Effector memory CD8-positive, alpha-beta T cell (primary cell): ENCODE measurements around the gene CRYAA.
"Not testable (repeated sequence)": the region's sequence is repeated elsewhere in the genome, so short reads cannot be mapped to it uniquely, and the experiment has no call there.

Source experiments
- ATAC-seq: fragments of 150-1000 bp; cut with Tn5 transposase; replicated peaks from 2 replicates; pipeline ENCODE4 v1.10.0; 2021; ENCODE audit warnings: mild to moderate bottlenecking, moderate library complexity
- DNase-seq, 3 experiments: peaks; one replicate each; pipeline ENCODE4 v3.0.0; 2021
- H3K27ac Mint-ChIP-seq, 2 donors: one replicate each; pipeline ENCODE4 v1.8.0; 2022; ENCODE audit warnings: mild to moderate bottlenecking in 2 of 2, mixed read lengths in 2 of 2, moderate library complexity in 2 of 2
- H3K27me3 Mint-ChIP-seq, 2 donors: one replicate each; pipeline ENCODE4 v1.8.0; 2022; ENCODE audit warnings: mixed read lengths in 2 of 2
- H3K36me3 Mint-ChIP-seq: one replicate; pipeline ENCODE4 v1.8.0; 2022; ENCODE audit warnings: mild to moderate bottlenecking, moderate library complexity, mixed read lengths; ENCODE audit not compliant: insufficient read depth
- H3K4me1 Mint-ChIP-seq, 2 donors: one replicate each; pipeline ENCODE4 v1.8.0; 2022; ENCODE audit warnings: low read depth in 2 of 2, mixed read lengths in 2 of 2
- H3K4me3 Mint-ChIP-seq, 2 donors: one replicate each; pipeline ENCODE4 v1.8.0; 2022; ENCODE audit warnings: mild to moderate bottlenecking in 2 of 2, mixed read lengths in 2 of 2, moderate library complexity in 2 of 2
- H3K9me3 Mint-ChIP-seq, 2 donors: one replicate each; pipeline ENCODE4 v1.8.0; 2022; ENCODE audit warnings: mixed read lengths in 2 of 2

Gene CRYAA

DNA sequence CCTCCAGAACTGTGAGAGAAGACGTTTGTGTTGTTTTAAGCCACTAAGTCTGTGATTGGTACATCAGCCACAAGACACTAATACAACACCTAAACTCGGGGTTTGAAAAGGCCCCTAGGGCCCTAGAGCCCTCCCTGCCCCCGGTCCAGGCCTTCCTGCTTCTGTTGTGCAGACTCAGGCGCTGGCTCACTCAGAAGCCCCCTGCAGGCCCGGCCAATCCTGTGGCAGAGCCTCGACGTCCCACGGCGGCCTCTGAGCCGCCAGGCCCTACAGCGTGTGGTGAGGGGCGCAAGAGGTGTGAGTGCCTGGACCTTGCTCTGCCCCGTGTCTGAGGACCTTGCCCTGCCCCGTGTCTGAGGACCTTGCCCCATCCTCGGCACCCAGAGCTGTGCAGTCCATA is 3.1 kb upstream of the CRYAA start:
- H3K27me3 Mint-ChIP-seq, H3K4me1 Mint-ChIP-seq, H3K9me3 Mint-ChIP-seq, H3K36me3 Mint-ChIP-seq, H3K4me3 Mint-ChIP-seq, ATAC-seq, H3K27ac Mint-ChIP-seq, DNase-seq: not testable (repeated sequence)

DNA sequence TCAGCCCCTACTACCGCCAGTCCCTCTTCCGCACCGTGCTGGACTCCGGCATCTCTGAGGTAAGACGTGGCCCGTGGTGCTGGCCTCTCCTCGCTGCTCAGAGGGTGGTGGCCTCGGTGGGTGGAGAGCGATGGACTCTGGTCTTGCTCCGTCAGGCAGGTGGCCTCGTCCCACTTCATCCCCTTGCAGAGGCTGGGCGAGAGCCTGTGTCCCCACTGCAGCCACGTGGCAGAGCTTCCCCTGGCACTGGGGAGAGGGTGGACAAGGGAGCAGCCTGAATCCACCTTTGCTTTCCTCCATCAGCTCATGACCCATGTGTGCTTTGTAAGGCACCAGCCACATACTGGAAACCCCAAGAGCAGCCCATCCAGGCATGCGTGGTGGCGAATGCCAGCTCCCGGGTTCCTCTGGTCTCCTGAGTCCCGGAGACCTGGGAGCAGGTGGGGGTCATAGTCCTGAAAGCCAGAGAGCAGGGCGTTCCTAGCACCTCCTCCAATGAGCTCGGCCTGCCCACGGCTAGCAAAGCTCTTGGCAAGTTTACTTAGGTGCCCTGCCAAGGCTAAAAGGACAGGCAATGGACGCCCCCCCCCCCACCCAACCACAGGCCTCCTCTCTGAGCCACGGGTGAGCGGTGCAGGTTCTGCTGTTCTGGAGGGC is 550 bp downstream of the CRYAA start:
- not testable (repeated sequence) for H3K4me1 Mint-ChIP-seq, H3K4me3 Mint-ChIP-seq, H3K27me3 Mint-ChIP-seq, H3K27ac Mint-ChIP-seq, H3K36me3 Mint-ChIP-seq, H3K9me3 Mint-ChIP-seq, ATAC-seq, DNase-seq

DNA sequence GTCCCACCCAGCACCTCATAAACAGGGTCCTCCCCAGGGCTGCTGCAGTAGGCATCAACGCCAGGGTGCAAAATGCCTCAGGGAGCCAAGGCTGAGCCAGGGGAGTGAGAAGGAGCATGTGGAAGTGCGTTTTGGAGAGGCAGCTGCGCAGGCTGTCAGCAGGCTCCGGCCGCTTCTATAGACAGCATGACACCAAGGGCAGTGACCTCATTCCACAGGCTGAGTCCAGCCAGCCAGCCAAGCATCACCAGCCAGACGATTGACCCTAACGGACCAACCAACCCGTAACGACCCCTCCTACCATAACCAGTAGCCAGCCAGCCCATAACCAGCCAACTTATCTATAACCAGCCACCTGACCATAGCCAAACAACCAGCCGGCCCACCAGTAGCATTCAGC is 1.1 kb downstream of the CRYAA start:
- H3K4me3 Mint-ChIP-seq, ATAC-seq, H3K36me3 Mint-ChIP-seq, H3K27me3 Mint-ChIP-seq, DNase-seq, H3K9me3 Mint-ChIP-seq, H3K27ac Mint-ChIP-seq, H3K4me1 Mint-ChIP-seq: not testable (repeated sequence)

DNA sequence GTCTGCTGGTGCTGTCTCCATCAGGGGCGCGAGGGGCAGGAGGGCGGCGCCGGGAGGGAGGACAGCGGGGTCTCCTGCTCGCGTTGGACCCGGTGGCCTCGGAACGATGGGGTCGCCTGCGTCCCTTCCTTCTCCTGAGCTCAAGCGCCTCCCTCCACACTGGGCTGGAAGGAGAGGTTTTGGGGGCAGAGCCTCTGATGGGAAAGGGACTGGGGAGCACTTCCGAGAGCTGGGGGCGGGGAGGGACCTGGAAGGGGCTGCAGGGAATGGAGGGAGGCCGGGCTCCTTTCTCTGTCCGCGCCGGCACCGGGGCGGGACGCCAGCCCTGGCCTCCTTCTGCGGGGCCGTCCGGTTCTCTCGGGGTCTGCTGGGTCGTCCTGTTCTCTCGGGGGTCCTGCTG is 4.0 kb downstream of the CRYAA start:
- not testable (repeated sequence) for H3K4me1 Mint-ChIP-seq, H3K27me3 Mint-ChIP-seq, DNase-seq, H3K36me3 Mint-ChIP-seq, H3K4me3 Mint-ChIP-seq, H3K9me3 Mint-ChIP-seq, ATAC-seq, H3K27ac Mint-ChIP-seq

DNA sequence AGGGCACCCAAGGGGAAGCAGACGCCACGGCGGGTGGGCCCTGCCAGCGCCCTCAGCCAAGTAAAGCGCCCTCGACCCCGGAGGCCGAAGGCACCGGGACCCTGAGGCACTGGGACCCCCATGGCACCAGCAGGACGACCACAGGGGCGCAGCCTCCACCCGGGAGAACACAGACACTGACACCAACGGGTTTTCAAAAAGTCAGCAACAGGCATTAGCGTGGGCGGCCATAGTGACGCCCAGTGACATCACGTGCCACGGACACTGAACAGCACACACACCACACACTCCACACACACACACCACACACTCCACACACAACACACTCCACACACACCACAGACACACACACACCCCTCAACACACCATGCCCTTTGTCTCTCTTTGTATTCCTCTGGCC is 4.6 kb downstream of the CRYAA start:
- H3K4me3 Mint-ChIP-seq, H3K27ac Mint-ChIP-seq, DNase-seq, H3K9me3 Mint-ChIP-seq, H3K4me1 Mint-ChIP-seq, H3K27me3 Mint-ChIP-seq, ATAC-seq, H3K36me3 Mint-ChIP-seq: not testable (repeated sequence)

DNA sequence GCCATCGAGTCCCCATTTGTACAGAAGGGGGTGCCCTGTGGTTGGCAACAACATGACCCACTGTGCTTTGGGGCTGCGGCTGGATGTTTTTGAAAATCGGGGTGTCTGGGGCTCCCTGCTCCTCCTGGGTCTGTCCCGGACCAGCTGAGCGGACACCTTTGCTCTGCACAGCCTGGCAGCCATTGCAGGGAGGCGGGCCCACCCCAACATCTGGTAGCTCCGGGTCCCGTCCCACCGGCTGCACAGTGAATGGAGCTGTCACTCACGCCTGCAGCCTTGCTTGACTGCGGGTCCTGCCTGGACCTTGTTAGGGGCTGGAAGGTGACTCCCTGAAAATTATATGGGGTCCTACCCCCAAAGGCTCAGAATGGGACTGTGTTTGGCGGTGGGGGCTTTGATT is 5.1 kb downstream of the CRYAA start:
- not testable (repeated sequence) for DNase-seq, H3K36me3 Mint-ChIP-seq, H3K27ac Mint-ChIP-seq, H3K9me3 Mint-ChIP-seq, H3K4me1 Mint-ChIP-seq, H3K27me3 Mint-ChIP-seq, ATAC-seq, H3K4me3 Mint-ChIP-seq

DNA sequence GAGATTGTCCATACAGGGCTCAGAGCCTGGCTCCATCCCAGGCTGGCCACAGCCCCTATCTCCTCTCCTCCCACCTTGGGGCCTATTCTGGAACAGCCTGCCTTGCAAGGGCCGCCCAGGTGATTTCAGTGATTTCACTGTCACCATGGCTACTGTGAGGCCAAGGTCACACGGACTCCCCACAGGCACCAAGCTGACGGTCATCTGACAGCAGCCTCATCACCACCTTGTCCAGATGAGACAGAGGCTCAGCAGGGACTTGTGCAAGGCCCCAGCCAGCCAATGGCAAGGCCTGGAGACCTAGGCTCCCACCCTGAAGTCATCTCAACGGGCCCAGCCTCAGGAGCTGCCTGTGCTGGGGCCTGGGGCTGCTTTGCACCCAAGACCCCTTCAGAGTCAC is 6.2 kb downstream of the CRYAA start:
- not testable (repeated sequence) for DNase-seq, H3K27ac Mint-ChIP-seq, H3K4me3 Mint-ChIP-seq, H3K9me3 Mint-ChIP-seq, H3K27me3 Mint-ChIP-seq, H3K4me1 Mint-ChIP-seq, ATAC-seq, H3K36me3 Mint-ChIP-seq

DNA sequence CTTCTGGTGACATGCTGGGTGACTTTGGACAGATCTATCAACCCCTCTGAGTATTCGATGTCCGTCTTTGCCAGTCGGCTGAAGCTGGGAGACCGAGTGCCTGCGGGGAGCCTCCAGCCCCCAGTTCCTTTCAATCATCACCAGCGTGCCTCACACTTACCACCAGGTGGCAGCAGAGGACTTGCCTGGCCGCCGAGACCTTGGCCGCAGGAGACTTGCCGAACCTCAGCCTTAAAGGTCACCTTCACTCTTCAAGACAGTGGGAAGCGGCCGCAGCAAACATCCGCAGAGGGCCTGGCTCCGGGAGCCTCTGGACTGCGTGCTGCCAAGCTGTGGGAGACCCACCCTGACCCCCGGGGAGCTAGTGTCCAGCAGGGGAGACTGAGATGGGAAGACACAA is 7.8 kb downstream of the CRYAA start:
- H3K9me3 Mint-ChIP-seq, H3K27me3 Mint-ChIP-seq, H3K4me3 Mint-ChIP-seq, H3K27ac Mint-ChIP-seq, DNase-seq, H3K36me3 Mint-ChIP-seq, H3K4me1 Mint-ChIP-seq: not testable (repeated sequence)
- ATAC-seq, result peak; percentile 57

DNA sequence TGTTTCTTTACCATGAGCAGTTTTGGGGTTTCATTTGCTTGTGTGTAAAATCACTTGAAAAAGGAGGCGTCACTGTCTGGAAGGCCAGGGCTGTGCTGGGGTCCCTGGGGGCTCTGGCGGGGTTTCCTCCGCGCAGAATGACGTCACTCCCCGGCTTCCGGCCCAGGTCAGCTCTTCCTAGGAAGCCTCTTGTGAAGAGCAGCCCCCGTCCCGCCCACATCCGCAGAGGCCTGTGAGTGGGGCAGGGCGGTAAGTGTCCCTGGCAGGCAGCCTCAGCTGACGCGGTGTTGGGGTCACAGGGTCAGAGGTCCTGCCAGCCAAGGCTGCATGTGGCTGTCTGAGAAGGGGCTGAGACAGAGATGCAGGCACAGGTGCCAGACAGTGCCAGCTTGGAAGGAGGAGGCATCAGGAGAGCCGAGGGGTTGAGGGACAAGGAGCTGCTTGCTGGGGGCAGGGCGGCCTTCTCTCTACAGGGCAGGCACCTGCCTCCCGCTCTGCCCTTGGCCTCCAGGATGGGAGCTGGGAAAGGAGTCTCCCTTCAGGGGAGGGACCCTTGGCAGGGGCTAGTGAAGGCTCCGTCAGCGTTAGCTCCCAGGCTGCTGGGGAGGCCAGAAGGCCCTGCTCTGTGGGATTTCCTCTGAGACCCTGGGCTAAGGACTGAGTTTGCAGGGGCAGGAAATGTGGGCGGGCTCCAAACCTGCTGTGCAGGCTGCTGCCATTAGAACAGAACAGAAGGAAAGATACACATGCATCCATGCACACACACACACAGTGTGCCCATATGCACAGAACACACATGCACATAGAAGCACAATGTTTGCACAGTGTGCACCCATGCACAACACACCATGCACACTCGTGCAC is 8.5 kb downstream of the CRYAA start:
- not testable (repeated sequence) for H3K9me3 Mint-ChIP-seq, DNase-seq, H3K4me1 Mint-ChIP-seq, H3K27me3 Mint-ChIP-seq, H3K27ac Mint-ChIP-seq, H3K36me3 Mint-ChIP-seq, H3K4me3 Mint-ChIP-seq
- peak; percentile 87 for ATAC-seq

DNA sequence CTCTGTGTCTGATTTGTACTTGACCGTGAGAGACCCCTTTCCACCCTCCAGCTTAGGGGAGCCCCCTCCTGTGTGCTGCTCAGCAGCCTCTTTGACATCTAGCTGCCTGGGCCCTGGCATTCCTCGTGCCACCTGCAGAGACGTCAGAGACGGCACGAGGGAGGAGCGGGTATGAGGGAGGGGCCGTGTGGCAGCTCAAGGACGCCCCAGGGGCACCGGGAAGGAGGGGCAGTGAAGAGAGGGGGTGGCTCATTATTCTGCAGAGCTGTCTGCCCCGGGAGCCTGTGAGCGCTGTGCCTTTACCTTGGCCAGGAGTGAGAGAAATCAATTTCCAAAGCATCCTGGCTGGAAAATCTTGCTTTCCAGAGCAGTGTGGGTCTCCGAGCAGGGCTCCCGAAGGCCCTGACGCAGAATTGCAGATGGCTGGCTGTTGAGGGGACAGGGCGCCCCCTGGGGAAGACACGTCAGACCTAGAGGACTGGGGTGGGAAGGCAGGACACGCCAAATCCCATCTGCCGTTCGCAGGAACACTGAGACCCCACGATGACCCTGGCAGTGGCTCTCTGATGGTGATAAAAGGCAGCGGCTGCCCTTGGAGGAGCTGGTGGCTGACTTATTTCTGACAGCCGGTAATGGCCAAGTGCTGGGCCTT is 9.5 kb downstream of the CRYAA start:
- not testable (repeated sequence) for H3K9me3 Mint-ChIP-seq

DNA sequence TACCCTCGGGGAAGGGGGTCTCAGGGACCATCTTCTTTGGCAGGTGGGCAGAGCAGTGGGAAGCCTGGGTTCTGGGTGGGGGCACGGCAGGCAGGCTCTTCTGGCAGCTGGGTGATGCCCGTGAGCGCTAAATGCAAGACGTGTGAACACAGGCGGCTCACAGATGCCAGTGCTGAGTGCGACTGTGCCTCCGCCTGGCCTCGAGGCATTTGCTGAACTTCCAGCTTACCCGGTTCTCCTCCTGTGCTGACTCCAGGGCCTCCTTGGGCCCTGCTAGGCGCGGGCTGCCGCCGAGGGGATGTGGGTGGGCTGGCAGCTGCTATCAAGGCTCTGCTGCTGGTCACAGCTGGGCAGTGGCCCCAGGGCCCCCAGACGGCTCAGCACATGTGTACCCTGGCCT is 12.2 kb downstream of the CRYAA start:
- ATAC-seq, H3K4me1 Mint-ChIP-seq, H3K27me3 Mint-ChIP-seq, H3K9me3 Mint-ChIP-seq, DNase-seq, H3K36me3 Mint-ChIP-seq, H3K27ac Mint-ChIP-seq, H3K4me3 Mint-ChIP-seq: not testable (repeated sequence)

More for the DNA sequence above, 9.5 kb downstream of the CRYAA start:
- not testable (repeated sequence) for H3K4me1 Mint-ChIP-seq, DNase-seq, H3K4me3 Mint-ChIP-seq, ATAC-seq, H3K27me3 Mint-ChIP-seq, H3K36me3 Mint-ChIP-seq, H3K27ac Mint-ChIP-seq

DNA sequence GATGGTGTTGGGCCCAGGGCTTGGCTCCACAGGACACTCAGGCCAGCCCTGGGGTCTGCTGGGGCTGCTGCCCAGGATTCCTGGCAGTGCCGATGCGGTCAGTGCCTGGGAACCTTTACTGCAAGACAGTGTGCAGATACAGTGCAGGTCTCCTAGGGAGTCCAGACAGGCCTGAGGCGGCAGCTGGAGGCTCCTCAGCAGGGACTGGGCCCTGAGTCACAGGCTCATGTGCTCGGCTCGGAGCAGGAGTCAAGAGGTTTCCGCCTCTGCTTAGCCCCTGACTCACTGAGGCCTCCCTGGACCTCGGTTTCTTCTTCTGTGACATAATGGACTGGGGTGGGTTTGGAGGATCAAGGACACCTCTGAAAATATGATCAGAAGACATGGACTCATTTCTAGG is 18.5 kb downstream of the CRYAA start:
- H3K4me3 Mint-ChIP-seq, ATAC-seq, H3K27ac Mint-ChIP-seq, H3K4me1 Mint-ChIP-seq, H3K36me3 Mint-ChIP-seq, H3K9me3 Mint-ChIP-seq, DNase-seq: not testable (repeated sequence)
- H3K27me3 Mint-ChIP-seq, result peaks cover 15 to 24% of the 10 kb centered on the region in 2 donors

DNA sequence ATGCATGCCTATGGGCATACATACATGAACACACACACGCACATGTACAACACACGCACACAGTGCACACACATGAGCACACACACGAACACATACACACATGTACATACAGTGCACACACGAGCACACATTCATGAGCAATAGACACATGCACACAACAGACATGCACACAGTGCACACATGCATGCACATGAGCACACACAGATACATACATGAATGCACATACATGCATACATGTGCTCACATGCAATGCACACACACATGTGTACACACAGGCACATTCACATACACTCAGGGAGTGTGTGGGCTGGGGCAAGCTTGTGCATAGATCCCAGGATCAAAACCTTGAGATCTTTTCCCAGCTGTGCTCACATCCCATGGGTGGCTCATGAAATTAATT is 18.9 kb downstream of the CRYAA start:
- Mint-ChIP-seq H3K36me3 (no peaks in the 10 kb centered on the region), H3K4me3 (no peak overlapping the region), H3K27me3 (peaks cover 20 to 29% of the 10 kb centered on the region in 2 donors), H3K27ac (no peak overlapping the region), H3K4me1 (peaks cover 0 to 3% of the 10 kb centered on the region in 2 donors), H3K9me3 (no peaks in the 10 kb centered on the region)
- no peak for DNase-seq
- ATAC-seq, result no peak

DNA sequence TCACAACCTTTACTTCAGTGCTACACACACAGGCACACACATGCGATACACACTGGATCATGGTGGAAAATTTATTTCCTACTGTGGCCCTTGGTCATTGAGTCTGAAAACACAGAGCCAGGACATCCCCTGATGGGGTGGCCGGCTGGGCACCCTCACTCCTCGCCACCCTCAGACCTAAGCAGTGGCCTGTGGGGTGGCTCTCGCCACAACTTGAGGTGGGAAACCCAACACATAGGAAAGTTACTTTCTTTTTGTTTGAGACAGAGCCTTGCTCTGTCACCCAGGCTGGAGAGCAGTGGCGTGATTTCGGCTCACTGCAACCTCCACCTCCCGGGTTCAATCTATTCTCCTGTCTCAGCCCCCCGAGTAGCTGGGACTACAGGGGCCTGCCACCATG is 19.4 kb downstream of the CRYAA start:
- DNase-seq, result no peak
- H3K27ac Mint-ChIP-seq, result peak overlapping the region in 1 of 2 donors; percentile 51
- peaks cover 0 to 6% of the 10 kb centered on the region in 2 donors for H3K4me1 Mint-ChIP-seq
- H3K9me3 Mint-ChIP-seq, result no peaks in the 10 kb centered on the region
- no peak overlapping the region for H3K4me3 Mint-ChIP-seq
- peaks cover 24 to 33% of the 10 kb centered on the region in 2 donors for H3K27me3 Mint-ChIP-seq
- ATAC-seq, result no peak
- no peaks in the 10 kb centered on the region for H3K36me3 Mint-ChIP-seq
